Myocyte (in vitro differentiated cells): ENCODE data around the gene SYNDIG1. TPM values are rescaled to one million over a fixed set of nuclear protein-coding genes. Genes with fewer than 3 reads are reported as not detected.
A peak's percentile ranks its signal among the peaks of the same experiment; 100 is the strongest.

Experiments used
- DNase-seq: peaks from one replicate; pipeline ENCODE4 v3.0.0-alpha.2; 2012; ENCODE audit warnings: low read depth
- total RNA-seq: library from RNA; depleted of rRNA; stranded (reverse); fragments of >200 nt; gene quantifications from 2 replicates; pipeline ENCODE4 v1.2.3, GENCODE V29; 2014

SYNDIG1 gene
- total RNA-seq, 1 donor from 2014 or later = not detected

DNA sequence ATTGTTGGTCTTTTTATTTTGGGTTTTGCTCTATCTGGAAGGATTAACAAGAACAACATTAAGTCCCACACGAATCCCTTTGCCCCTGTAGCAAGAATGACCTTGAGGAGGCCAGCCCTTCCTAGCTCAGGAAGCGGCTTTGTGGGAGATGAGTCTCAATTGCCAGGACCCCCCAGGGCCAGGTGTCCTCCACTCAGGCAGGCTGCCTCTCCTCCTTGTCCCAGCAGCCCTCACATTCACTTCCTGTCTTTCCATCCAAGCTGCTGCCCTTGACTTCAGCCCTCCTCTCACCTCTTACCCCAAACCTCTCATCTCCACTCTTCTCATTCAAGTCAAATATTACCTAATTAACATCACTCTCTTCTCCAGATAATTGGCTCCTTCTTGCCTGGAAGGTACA, 22.6 kb upstream of the SYNDIG1 start:
- DNase-seq = no peak

DNA sequence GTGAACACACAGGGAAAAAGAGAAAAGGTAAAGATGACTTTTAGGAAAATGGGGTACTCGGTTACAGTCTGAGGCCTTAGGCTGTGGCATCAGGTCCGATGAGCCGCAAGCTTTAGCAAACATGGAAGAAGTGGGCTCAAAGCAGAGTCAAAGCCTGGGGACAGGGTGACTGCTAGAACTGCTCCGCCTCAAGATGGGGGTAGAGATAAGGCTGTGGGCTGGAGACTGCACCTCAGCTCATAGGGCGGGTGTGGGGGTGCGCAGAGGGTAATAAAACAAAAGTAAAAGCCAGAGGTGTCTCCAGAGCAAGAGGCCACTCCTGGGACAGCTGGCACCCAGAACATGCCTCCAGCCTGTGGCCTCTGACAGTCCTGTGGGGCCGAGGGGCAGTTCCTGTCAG, 21.3 kb upstream of the SYNDIG1 start:
- no peak for DNase-seq

DNA sequence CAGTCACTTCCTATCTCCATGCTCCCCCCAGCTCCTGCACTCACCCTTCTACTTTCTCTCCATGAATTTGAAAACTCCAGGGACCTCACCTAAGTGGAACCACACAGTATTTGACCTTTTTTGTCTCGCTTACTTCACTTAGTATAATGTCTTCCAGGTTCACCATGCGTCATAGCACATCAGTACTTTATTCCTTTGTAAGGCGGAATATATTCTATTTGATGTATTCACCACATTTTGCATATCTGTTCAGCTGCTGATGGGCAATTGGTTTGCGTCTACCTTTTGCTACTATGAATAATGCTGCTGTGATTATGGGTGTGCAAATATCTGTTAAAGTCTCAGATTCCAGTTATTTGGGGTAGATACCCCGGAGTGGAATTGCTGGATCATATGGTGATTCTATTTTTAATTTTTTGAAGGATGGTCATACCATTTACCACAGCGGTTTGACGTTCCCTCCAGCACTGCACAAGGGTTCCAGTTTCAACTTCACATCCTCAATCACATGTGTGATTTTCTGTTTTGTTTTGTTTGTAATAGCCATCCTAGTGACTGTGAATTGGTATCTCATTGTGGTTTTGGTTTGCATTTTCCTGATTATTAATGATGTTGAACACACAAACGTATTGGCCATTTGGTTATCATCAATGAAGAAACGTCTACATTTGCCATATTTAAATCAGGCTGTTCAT, 20.3 kb upstream of the SYNDIG1 start:
- no peak for DNase-seq

DNA sequence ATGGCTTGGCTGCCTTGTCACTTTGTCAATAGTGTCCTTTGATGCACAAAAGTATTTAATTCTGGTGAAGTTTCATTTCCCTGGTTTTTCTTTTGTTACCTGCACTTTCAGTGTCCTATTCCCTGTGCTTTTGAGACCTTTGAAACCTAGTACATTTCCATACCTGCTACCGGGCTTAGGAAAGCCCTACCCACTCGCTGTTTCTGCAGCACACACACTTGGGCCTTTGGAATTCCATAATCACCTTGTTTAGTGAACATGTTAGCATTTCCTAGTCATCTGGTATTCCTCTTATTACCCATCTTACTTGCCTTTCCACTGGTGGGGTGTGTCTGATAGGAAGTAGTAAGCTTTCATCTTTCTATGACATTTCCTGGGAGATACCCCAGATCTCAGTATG, 19.3 kb upstream of the SYNDIG1 start:
- no peak for DNase-seq

DNA sequence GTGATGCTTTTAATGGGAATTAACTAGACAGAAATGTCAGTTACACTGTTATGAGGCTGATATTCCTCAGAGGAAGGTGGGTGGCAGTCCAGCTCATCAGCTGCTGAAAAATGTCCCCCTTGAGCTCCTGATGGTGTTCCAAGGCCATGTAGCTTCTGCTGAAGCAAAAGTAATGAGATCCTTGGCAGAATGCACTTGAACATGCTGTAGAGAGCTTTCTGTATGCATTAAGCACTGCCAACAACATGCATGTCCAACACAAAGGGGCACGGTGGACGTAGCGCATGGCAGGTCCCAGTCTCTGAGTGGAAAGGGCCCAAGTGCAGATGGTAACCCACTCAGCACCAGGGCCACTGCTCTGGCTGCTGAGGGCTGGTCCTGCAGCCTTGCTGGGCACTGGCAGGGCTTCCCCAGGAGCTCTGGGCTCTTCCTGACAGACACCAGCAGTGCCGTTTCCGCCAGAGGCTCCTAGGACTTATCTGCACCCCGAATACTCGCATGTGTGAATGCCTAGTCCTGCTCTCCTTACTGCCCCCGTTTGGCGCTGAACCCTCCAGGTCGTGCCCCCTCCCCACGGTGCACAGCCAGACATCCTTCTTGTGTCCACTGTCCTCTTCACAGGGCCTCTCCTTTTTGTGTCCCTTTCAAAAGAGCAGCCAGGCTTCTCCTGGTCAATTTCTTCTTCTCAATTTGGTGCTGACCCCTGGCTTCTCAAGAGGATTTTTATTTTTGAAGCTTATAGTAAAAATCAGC, 18.6 kb upstream of the SYNDIG1 start:
- no peak for DNase-seq

GRCh38 chr20:24451428-24451827, 18.0 kb upstream of the SYNDIG1 start:
- no peak for DNase-seq

GRCh38 chr20:24452016-24452415, 17.4 kb upstream of the SYNDIG1 start:
- no peak for DNase-seq

DNA sequence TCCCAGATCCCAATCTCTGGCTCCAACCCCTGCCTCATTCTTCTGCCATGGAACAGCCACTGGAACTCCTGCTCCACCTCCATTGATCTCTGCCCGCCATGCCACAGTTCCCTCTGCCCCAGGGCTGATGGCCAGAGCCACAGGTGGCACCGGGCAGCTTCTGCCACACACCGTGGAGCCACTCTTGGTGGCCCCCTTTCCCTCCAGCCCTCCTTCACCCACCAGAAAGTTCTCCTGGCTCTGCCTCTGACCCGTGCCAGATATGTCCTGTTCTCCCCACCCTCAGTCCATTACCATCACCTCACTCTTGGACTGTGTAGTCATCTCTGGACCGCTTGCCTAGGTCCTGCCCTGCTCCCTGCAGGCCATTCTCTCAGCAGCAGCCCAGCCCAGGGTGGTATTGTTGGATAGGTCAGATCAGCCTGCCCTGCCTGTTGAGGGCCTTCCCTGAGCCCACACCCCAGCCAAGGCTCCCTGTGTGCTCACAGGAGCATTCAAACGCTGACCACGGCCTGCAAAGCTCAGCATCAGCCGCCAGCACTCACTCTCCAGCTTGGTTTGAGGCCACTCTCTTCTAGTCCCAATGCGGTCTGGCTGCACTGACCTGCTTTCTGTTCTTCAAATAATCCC, 16.8 kb upstream of the SYNDIG1 start:
- no peak for DNase-seq

GRCh38 chr20:24453869-24454268, 15.6 kb upstream of the SYNDIG1 start:
- DNase-seq = no peak

DNA sequence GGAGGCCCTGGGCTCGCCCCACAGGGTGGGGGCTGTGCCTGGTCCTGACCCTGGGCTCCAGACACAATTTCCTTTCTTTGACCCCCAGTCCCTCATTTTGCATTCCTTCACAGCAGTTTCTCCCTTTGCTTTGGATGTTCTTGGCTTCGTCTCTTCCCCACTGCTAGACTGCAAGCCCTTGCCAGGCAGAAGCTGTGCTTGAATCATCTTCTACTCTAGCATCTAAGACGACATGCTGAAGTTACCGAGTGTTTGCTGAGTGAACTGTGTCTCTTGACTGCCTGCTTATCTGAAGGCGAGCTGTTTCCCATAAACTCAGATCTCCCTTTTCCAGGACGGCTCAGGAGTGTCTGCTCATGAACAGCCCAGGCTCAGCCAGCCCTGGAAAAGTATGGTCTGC, 14.3 kb upstream of the SYNDIG1 start:
- DNase-seq = no peak

DNA sequence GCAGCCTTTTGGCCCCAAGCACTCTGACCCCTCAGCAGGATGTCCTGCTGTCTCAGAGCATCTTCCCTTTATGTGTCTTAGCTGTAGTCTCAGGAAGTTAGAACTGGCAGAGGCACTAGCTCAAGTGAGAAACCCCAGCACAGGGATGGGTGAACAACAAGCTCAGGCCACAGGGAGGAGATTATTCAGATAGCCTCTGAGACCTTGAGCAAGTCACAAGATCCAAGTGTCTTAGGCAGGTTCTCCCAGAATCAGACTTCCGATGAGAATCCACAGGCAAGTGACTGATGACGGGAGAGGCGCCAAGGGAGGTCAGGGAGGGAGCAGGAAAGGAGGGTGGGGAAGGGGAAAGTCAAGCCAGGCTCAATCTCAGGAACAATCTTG, 13.0 kb upstream of the SYNDIG1 start:
- no peak for DNase-seq

DNA sequence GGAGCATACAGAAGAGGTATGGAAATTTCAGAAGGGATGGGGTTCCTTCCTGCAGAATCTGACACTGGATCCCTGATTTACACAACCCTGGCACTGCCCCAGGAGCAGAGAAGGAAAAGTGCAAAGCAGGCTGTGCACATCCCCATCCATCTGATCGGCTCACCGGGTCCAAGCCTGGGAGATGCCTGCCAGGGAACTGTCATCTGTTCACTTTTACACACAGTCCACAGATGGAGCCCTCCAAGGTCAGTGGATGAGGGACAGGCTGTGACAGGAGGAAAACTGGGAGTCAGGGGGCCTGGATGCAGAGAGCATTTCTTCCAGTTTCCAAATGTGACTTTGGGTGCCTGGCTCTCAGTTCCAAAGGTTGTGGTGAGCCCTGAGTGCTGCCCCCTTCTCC, 11.0 kb upstream of the SYNDIG1 start:
- no peak for DNase-seq

DNA sequence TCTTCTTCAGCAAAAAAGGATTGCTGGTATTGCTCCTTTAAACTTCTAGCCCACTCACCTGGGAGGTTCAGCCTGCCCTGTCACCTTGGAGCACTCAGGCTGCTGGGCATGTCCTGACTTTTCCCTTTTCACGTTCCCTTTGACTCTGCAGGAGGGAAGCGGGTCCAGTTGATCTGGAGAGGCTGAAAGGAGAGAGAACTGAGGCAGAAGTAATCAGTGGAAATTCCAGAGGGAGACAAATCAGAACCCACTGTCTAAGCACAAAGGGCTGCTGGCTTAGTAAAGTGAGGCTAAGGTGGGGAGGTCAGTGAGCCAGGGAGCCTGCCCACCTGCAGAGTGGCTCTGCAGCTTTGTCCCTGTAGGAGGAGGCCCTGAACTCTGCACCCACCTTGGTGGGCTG, 9.7 kb upstream of the SYNDIG1 start:
- no peak for DNase-seq

DNA sequence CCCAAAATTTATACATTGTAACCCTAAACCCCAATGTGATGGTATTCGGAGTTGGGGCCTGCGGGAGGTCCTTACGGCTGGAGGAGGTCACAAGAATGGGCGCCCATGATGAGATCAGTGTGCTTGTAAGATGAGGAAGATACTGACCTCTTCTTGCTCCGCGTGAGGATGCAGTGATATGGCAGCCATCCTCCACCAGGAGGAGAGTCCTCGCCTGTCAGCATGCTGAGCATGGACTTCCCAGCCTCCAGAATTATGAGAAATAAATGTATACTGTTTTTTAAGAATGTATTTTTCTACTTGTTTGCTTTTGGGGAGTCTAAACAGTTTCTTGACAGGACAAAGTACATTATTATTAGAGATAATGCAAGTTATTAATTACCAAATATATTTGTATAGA, 8.7 kb upstream of the SYNDIG1 start:
- DNase-seq = no peak

GRCh38 chr20:24461848-24462247, 7.6 kb upstream of the SYNDIG1 start:
- no peak for DNase-seq

- no peak for DNase-seq
Measured at GRCh38 chr20:24462460-24463010, 6.9 kb upstream of the SYNDIG1 start.

GRCh38 chr20:24465159-24465558, 4.3 kb upstream of the SYNDIG1 start:
- no peak for DNase-seq

GRCh38 chr20:24465730-24466129, 3.7 kb upstream of the SYNDIG1 start:
- DNase-seq = peak; percentile 2

DNA sequence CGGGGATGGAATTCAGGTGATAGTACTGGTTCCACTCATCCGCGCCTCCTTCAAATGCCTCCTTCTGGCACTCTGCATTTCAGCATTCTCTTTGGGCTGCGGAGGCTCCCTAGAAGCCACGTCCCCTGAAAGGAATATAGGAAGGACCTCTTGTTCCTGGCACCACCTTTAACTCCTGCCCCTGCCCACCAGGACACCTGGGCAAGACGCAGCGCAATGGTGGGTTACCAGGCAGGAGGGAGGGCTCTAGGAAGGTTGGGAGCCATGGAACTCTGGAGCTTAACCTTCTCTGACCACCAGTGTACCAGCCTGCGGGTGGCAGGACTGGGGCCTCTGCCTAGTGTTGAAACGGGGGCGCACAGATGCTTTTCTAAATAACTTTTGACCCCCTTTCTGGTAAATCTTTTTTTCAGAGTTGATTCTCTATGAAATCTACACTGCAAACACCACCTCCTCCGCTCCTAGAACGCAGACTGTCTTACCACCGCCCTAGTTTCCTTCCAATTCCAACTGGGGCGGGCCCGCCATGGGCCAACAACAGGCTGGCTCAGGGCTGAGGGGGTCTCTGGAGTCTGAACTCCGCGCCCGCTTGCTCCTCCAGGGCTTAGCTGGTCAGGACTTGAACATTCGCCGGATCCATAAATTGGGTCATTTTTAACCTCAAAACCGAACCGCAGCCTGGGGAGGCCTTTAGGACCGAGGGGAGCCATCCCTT, 871 bp upstream of the SYNDIG1 start:
- no peak for DNase-seq

DNA sequence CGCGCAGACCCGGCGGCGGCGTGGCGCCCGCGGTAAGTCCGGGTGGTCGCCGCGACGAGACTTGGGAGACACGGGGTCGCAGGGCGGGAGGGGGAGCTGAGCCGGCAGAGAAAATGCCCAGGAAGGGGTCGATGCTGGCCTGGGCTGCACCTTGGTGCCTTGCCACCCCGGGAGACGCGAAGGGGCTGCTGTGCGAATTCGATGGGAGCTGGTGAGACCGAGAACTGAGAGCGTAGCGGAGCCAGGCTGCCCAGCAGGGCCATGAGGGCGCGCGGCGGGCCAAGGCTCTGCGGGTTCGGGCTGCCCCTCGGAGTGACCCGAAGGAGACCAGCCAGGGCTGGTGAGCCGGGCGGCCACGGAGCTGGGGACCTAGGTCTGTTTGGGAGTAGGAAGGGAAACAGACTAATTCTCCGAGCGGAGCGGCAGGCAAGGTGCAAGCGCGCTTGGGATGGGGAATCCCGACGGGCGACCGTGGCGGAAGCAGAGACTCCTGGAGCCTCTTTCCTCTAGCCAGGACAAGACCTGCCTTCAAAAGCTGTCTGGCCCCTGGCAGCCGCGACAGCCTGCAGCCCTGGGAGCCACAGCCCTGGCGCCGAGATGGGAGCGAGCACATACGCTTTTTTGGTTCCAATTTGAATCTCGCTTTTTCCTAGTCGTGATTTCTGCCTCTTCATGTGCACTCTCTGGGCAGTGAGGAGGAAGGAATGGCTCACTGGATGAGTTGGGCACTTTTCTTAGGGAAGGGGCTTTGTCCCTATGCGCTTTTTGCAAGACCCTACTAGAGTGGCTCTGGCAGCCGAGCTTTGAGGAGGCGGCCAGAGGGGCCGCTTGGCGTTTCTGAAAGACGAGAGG, 691 bp downstream of the SYNDIG1 start:
- no peak for DNase-seq
